ENCODE measurements around the gene NLRC3. TPM values are rescaled to one million over a fixed set of nuclear protein-coding genes. Genes with fewer than 3 reads are reported as not detected.

Gene NLRC3, protein sequence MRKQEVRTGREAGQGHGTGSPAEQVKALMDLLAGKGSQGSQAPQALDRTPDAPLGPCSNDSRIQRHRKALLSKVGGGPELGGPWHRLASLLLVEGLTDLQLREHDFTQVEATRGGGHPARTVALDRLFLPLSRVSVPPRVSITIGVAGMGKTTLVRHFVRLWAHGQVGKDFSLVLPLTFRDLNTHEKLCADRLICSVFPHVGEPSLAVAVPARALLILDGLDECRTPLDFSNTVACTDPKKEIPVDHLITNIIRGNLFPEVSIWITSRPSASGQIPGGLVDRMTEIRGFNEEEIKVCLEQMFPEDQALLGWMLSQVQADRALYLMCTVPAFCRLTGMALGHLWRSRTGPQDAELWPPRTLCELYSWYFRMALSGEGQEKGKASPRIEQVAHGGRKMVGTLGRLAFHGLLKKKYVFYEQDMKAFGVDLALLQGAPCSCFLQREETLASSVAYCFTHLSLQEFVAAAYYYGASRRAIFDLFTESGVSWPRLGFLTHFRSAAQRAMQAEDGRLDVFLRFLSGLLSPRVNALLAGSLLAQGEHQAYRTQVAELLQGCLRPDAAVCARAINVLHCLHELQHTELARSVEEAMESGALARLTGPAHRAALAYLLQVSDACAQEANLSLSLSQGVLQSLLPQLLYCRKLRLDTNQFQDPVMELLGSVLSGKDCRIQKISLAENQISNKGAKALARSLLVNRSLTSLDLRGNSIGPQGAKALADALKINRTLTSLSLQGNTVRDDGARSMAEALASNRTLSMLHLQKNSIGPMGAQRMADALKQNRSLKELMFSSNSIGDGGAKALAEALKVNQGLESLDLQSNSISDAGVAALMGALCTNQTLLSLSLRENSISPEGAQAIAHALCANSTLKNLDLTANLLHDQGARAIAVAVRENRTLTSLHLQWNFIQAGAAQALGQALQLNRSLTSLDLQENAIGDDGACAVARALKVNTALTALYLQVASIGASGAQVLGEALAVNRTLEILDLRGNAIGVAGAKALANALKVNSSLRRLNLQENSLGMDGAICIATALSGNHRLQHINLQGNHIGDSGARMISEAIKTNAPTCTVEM
- total RNA-seq (2022; extraction: Qiagen RNA extraction) = 0.01 to 0.05 TPM (median 0.02 TPM) in 4 of 5 replicates, not detected in the other

DNA sequence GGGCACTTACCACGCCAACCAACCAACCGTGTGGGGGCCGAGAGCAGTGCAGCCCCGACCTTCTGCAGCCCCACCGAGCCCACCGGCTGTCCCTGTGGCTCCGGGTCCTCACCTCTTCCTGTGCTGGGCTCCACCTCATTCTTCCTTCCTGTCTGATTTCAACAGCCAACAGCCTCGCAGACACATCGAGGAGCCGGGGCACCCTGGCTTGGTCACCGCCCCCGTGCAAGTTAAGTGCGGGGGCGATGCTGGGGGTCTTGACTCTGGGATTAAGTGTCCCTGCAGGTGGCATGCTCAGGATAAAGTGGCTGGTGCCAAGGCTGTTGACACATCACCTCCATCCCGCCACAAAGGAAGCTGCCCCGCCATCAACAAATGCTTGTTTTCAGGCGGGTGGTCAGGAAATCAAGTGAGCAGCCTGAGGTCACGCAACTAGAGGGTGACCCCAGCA is at the start of gene NLRC3:
NLRC3 (minus strand) TSS at position 102 of the 451 bp plus-strand sequence. CDS start 12,367 bp downstream, outside the sequence.

DNA sequence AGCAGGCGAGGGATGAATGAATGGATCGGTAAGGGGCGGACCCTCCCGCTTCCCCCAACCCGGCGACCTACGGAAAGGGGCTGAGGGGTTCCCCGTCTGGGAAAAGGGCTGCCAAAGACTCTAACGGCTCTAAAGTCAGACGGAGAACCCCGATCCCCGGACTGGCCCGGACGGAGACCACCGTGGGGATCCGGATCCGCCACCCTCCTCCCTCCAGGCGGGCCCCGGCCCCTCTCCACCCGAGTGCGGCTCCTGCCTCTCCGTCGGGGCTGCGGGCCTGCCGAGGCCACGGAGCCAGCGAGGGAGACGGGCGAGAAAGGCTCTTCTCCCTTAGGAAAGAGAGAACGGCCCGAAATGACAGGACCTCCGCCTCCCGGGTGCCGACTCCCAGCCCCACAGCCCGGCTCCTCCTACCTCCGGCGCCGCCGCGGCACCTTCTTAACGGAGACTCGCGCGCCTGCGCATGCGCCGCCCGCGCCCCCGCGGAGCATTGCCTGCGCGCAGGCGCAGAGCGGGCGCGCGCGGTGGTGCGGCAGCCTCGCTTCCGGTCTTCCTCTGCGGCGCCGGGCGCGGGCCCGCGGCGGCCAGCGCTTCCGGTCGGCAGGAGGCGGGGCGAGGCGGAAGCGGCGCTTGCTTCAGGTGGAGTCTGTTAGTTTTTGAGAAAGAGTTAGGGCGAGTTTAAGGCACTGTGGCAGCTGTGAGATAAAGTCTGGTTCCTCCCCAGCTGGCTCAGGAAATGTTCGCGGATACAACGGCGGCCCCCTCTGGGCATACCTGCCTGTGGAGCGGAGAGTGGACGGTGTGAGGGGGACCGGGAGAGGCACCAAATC is 34.2 kb upstream of the NLRC3 start, which contains the start of gene SLX4:
SLX4 (minus strand) TSS at position 461 of the 830 bp plus-strand sequence. CDS start 2,642 bp downstream, outside the sequence.

DNA sequence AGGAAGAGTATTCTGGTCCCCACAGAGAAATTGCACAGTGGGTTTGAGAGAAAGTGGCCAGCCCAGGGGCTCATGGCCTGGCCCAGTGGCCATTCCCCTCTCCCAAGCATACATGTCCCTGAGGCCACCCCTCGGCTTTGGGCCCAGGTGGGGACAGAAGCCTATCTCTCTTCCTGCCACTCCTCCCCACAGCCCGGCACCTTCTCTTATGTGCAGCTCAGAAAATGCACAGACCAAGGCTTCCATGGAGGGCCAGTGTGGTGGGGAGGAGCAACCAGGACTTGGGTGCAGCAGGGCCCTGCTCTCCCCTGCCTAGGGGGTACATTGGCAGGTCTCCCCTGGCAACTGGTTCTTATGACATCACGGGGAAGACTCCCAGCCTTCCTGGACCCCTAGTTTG is 82.0 kb downstream of the NLRC3 start, which contains the start of gene C16orf90:
C16orf90 (minus strand) TSS at position 314 of the 400 bp plus-strand sequence; CDS start at position 246, 68 bp downstream.

Other genes starting within 250 kb of the NLRC3 start
- gene OR2C1, start 221.5 kb downstream of the NLRC3 start, total RNA-seq (2022; extraction: Qiagen RNA extraction) = not detected in 5 replicates
- gene ZSCAN32, start 176.4 kb downstream of the NLRC3 start, total RNA-seq (2022; extraction: Qiagen RNA extraction) = 11.5 to 16.5 TPM (median 15.6 TPM) in 5 replicates
- gene ZNF174, start 176.2 kb downstream of the NLRC3 start, total RNA-seq (2022; extraction: Qiagen RNA extraction) = 11.8 to 13.7 TPM (median 13.3 TPM) in 5 replicates
- gene ZNF597, start 133.9 kb downstream of the NLRC3 start, total RNA-seq (2022; extraction: Qiagen RNA extraction) = 0.90 to 1.4 TPM (median 1.1 TPM) in 5 replicates
- 40.2 to 59.7 TPM (median 55.5 TPM) in 5 replicates for gene NAA60, start 133.7 kb downstream of the NLRC3 start, total RNA-seq (2022; extraction: Qiagen RNA extraction)
- gene C16orf90, start 81.9 kb downstream of the NLRC3 start, total RNA-seq (2022; extraction: Qiagen RNA extraction) = not detected in 5 replicates
- 19.0 to 24.2 TPM (median 20.4 TPM) in 5 replicates for gene CLUAP1, start 76.4 kb downstream of the NLRC3 start, total RNA-seq (2022; extraction: Qiagen RNA extraction)
- 3.4 to 6.6 TPM (median 5.8 TPM) in 5 replicates for gene SLX4, start 34.2 kb upstream of the NLRC3 start, total RNA-seq (2022; extraction: Qiagen RNA extraction)
- 1.6 to 4.2 TPM (median 3.9 TPM) in 5 replicates for gene DNASE1, start 77.3 kb upstream of the NLRC3 start, total RNA-seq (2022; extraction: Qiagen RNA extraction)
- gene TRAP1, start 140.1 kb upstream of the NLRC3 start, total RNA-seq (2022; extraction: Qiagen RNA extraction) = 104 to 143 TPM (median 140 TPM) in 5 replicates

Data from A549 treated with dexamethasone at 1 μM for 4 hours (cell line).